Trophoblast cell (in vitro differentiated cells and primary cell): ENCODE measurements around the gene STIMATE.

Source experiments
- DNase-seq, 2 donors: peaks; one replicate each; pipeline ENCODE4 v3.0.0-alpha.2; 2016
- H2AFZ ChIP-seq: 2 replicates; pipeline ENCODE4 v1.6.1; 2013; ENCODE audit warnings: low read length, moderate library complexity, mild to moderate bottlenecking; ENCODE audit not compliant: insufficient read depth, poor library complexity
- H2AK5ac ChIP-seq: 2 replicates; pipeline ENCODE4 v1.6.1; 2013; ENCODE audit warnings: mild to moderate bottlenecking, low read length
- H2BK120ac ChIP-seq: 2 replicates; pipeline ENCODE4 v1.6.1; 2013; ENCODE audit warnings: low read length, mild to moderate bottlenecking, moderate library complexity; ENCODE audit not compliant: insufficient read depth, poor library complexity
- H2BK12ac ChIP-seq: 2 replicates; pipeline ENCODE4 v1.6.1; 2013; ENCODE audit warnings: mild to moderate bottlenecking, low read length, moderate library complexity
- H2BK5ac ChIP-seq: 2 replicates; pipeline ENCODE4 v1.6.1; 2013; ENCODE audit warnings: low read length, low read depth, moderate library complexity, mild to moderate bottlenecking; ENCODE audit not compliant: poor library complexity
- H3K14ac ChIP-seq: 2 replicates; pipeline ENCODE4 v1.6.1; 2013; ENCODE audit warnings: mild to moderate bottlenecking, low read length
- H3K18ac ChIP-seq: 2 replicates; pipeline ENCODE4 v1.6.1; 2013; ENCODE audit warnings: mild to moderate bottlenecking, low read length
- H3K23ac ChIP-seq: 2 replicates; pipeline ENCODE4 v1.6.1; 2013; ENCODE audit warnings: low read length
- H3K27ac ChIP-seq: 2 replicates; pipeline ENCODE4 v1.5.1; 2013; ENCODE audit warnings: low read depth, mild to moderate bottlenecking, inconsistent platforms, low read length, moderate library complexity
- H3K27me3 ChIP-seq: 2 replicates; pipeline ENCODE4 v1.6.1; 2013; ENCODE audit warnings: inconsistent platforms, mild to moderate bottlenecking, low read length, moderate library complexity; ENCODE audit not compliant: insufficient read depth
- H3K36me3 ChIP-seq, 2 experiments: 1 replicate in 1 of 2; 2 replicates in 1 of 2; pipeline ENCODE4 v1.6.1; 2013; ENCODE audit warnings: low read length in 2 of 2, mild to moderate bottlenecking in 2 of 2, moderate library complexity in 1 of 2; ENCODE audit not compliant: insufficient read depth in 2 of 2, control insufficient read depth in 1 of 2
- H3K4ac ChIP-seq: 2 replicates; pipeline ENCODE4 v1.6.1; 2013; ENCODE audit warnings: low read depth, mild to moderate bottlenecking, low read length, moderate library complexity
- H3K4me1 ChIP-seq, 2 experiments: 1 replicate in 1 of 2; 2 replicates in 1 of 2; pipeline ENCODE4 v1.6.1; 2013; ENCODE audit warnings: low read length in 2 of 2, mild to moderate bottlenecking in 2 of 2, moderate library complexity in 1 of 2; ENCODE audit not compliant: insufficient read depth in 2 of 2, control insufficient read depth in 1 of 2
- H3K4me2 ChIP-seq: 2 replicates; pipeline ENCODE4 v1.6.1; 2013; ENCODE audit warnings: inconsistent platforms, mild to moderate bottlenecking, low read length, moderate library complexity
- H3K4me3 ChIP-seq: 2 replicates; pipeline ENCODE4 v1.5.1; 2013; ENCODE audit warnings: mild to moderate bottlenecking, low read depth, low read length, inconsistent platforms
- H3K79me1 ChIP-seq: one replicate; pipeline ENCODE4 v1.6.1; 2013; ENCODE audit warnings: low read length
- H3K79me2 ChIP-seq: 2 replicates; pipeline ENCODE4 v1.6.1; 2013; ENCODE audit warnings: low read length, mild to moderate bottlenecking; ENCODE audit not compliant: control insufficient read depth, insufficient read depth, poor library complexity
- H3K9ac ChIP-seq: 2 replicates; pipeline ENCODE4 v1.6.1; 2013; ENCODE audit warnings: mild to moderate bottlenecking, low read length
- H3K9me3 ChIP-seq: 2 replicates; pipeline ENCODE4 v1.6.1; 2013; ENCODE audit warnings: low read depth, mild to moderate bottlenecking, control low read depth, inconsistent platforms, low read length; ENCODE audit not compliant: insufficient read depth
- H4K12ac ChIP-seq: 2 replicates; pipeline ENCODE4 v1.6.1; 2013; ENCODE audit warnings: low read depth, mild to moderate bottlenecking, low read length, moderate library complexity
- H4K8ac ChIP-seq: 2 replicates; pipeline ENCODE4 v1.6.1; 2013; ENCODE audit warnings: low read depth, mild to moderate bottlenecking, low read length, moderate library complexity
- H4K91ac ChIP-seq: one replicate; pipeline ENCODE4 v1.6.1; 2013; ENCODE audit warnings: low read depth, mild to moderate bottlenecking, low read length, moderate library complexity
- WGBS: extraction: QIAGEN DNeasy Blood & Tissue Kit; methylation state at CpG from one replicate; pipeline ENCODE4 v1.1.7; 2013; ENCODE audit warnings: missing lambda C conversion rate; ENCODE audit not compliant: insufficient read length, insufficient coverage; ENCODE audit errors: extremely low coverage; 5-methylcytosine and 5-hydroxymethylcytosine counted together

STIMATE gene

DNA sequence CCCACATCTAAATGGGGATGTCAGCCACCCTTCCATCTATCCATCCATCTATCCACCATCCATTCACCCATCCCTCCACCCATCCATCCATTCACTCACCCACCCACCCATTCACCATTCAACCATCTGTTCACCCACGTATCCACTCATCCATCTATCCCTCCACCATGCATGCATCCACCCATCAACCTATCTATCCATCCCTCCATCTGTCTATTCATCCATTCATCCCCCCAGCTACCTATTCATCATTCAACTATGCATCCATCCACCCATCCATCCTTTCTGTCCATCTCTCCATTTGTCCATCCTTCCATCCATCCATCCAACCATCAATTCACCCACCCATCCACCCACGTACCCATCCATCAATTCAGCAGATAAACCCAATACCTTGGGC is 88.2 kb downstream of the STIMATE start:
- Histone ChIP-seq H3K9me3 (peaks cover 6% of the 10 kb centered on the region), H3K27ac (no peak overlapping the region), H2BK12ac (no peak overlapping the region), H3K4ac (no peak overlapping the region), H3K4me3 (no peak overlapping the region), H2AFZ (no peak overlapping the region), H4K8ac (no peak overlapping the region), H2BK5ac (no peak overlapping the region), H3K27me3 (no peaks in the 10 kb centered on the region), H3K4me2 (no peak overlapping the region), H2AK5ac (no peak overlapping the region), H4K91ac (no peak overlapping the region), H3K79me1 (no peaks in the 10 kb centered on the region), H3K79me2 (no peaks in the 10 kb centered on the region), H3K18ac (no peak overlapping the region), H3K36me3 (no peaks in the 10 kb centered on the region), H2BK120ac (no peak overlapping the region), H3K4me1 (no peaks in the 10 kb centered on the region), H3K14ac (no peak overlapping the region), H3K23ac (no peak overlapping the region), H3K9ac (no peak overlapping the region), H4K12ac (no peak overlapping the region)
- WGBS: 100% methylated on average over 1 of the region's 2 CpGs
- DNase-seq: no peak

DNA sequence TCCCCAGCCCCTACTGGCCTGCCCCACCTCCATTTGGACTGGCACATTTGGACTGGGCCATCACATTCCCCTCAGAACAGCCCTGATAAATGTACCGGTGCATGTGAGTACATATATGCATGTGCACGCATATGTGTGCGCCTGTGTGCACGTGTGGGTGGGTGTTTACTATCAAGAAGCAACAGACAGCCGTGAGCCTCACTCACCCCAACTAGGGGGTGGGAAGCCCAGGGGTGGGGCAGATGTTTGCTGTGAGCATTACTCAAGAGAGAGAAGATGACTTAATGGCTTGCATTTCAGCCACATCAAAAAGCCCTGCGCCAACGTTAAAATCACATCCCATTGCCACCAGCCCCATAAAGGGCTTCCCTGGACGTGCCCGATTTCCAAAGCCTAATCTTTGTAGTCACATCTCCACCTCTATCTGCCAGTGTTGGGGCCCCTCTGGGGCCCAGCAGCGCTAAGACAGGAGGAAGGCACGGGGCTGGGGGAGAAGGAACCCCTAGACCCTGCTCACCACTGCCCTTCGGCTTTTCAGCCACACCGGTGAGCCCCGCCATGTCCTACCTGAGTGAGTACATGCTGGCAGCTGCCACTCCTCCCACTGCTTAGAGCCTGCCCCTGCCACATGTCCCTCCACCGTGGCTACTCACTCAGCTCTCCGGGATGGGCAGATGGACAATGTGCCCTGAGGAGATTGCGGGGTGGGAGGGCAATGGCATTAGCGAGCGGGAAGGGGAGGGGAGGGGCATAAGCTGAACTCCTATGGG is 91.9 kb downstream of the STIMATE start:
- Histone ChIP-seq H4K12ac (no peak overlapping the region), H2AK5ac (no peak overlapping the region), H3K4me1 (no peaks in the 10 kb centered on the region), H3K4me3 (no peak overlapping the region), H3K27ac (no peak overlapping the region), H3K14ac (no peak overlapping the region), H3K79me2 (no peaks in the 10 kb centered on the region), H4K8ac (no peak overlapping the region), H3K4me2 (no peak overlapping the region), H3K27me3 (no peaks in the 10 kb centered on the region), H3K9me3 (peaks cover 4% of the 10 kb centered on the region), H3K79me1 (no peaks in the 10 kb centered on the region), H2BK5ac (no peak overlapping the region), H2BK120ac (no peak overlapping the region), H3K9ac (no peak overlapping the region), H4K91ac (no peak overlapping the region), H2BK12ac (no peak overlapping the region), H3K36me3 (no peaks in the 10 kb centered on the region), H3K4ac (no peak overlapping the region), H3K18ac (no peak overlapping the region), H3K23ac (no peak overlapping the region), H2AFZ (no peak overlapping the region)
- DNase-seq: no peak
- no CpG with 5 or more reads among the region's 19 CpGs for WGBS

- H3K36me3 ChIP-seq: no peaks in the 10 kb centered on the region
- H3K4me1 ChIP-seq: peaks cover 0 to 3% of the 10 kb centered on the region in 2 experiments
- H3K23ac ChIP-seq: no peak overlapping the region
- no peak overlapping the region for H4K12ac ChIP-seq
- H3K4ac ChIP-seq: no peak overlapping the region
- no peak overlapping the region for H2BK12ac ChIP-seq
- H2AFZ ChIP-seq: no peak overlapping the region
- no peak overlapping the region for H4K91ac ChIP-seq
- H3K9me3 ChIP-seq: no peaks in the 10 kb centered on the region
- H2BK120ac ChIP-seq: no peak overlapping the region
- no peak overlapping the region for H2AK5ac ChIP-seq
- no peak overlapping the region for H3K18ac ChIP-seq
- H2BK5ac ChIP-seq: no peak overlapping the region
- no peak overlapping the region for H3K9ac ChIP-seq
- no peaks in the 10 kb centered on the region for H3K79me1 ChIP-seq
- no peak overlapping the region for H4K8ac ChIP-seq
- H3K27ac ChIP-seq: no peak overlapping the region
- WGBS: no CpG with 5 or more reads among the region's 5 CpGs
- H3K4me3 ChIP-seq: no peak overlapping the region
- DNase-seq: no peak
- H3K4me2 ChIP-seq: no peak overlapping the region
- H3K27me3 ChIP-seq: no peaks in the 10 kb centered on the region
- H3K79me2 ChIP-seq: no peaks in the 10 kb centered on the region
- no peak overlapping the region for H3K14ac ChIP-seq
Measured at GRCh38 chr3:52801839-52802238, 95.5 kb downstream of the STIMATE start.

- H3K9me3 ChIP-seq: no peaks in the 10 kb centered on the region
- no peak overlapping the region for H3K27ac ChIP-seq
- DNase-seq: no peak
- no peak overlapping the region for H3K4me3 ChIP-seq
- H3K18ac ChIP-seq: no peak overlapping the region
- no peaks in the 10 kb centered on the region for H3K27me3 ChIP-seq
- H2BK120ac ChIP-seq: no peak overlapping the region
- no peak overlapping the region for H4K91ac ChIP-seq
- H3K14ac ChIP-seq: no peak overlapping the region
- H2AK5ac ChIP-seq: no peak overlapping the region
- WGBS: no CpG with 5 or more reads among the region's 7 CpGs
- H3K4ac ChIP-seq: no peak overlapping the region
- no peak overlapping the region for H3K4me2 ChIP-seq
- no peaks in the 10 kb centered on the region for H3K36me3 ChIP-seq
- H2AFZ ChIP-seq: no peak overlapping the region
- H3K23ac ChIP-seq: no peak overlapping the region
- H2BK5ac ChIP-seq: no peak overlapping the region
- no peaks in the 10 kb centered on the region for H3K79me2 ChIP-seq
- H3K9ac ChIP-seq: no peak overlapping the region
- peaks cover 0 to 3% of the 10 kb centered on the region in 2 experiments for H3K4me1 ChIP-seq
- H2BK12ac ChIP-seq: no peak overlapping the region
- no peak overlapping the region for H4K12ac ChIP-seq
- H3K79me1 ChIP-seq: no peaks in the 10 kb centered on the region
- H4K8ac ChIP-seq: no peak overlapping the region
Measured at GRCh38 chr3:52800079-52800478, 97.3 kb downstream of the STIMATE start.
